GM12875 (cell line): ENCODE data around the gene PATL1.
"Not testable (repeated sequence)": the region's sequence is repeated elsewhere in the genome, so short reads cannot be mapped to it uniquely, and the experiment has no call there.

Experiments used
- H3K4me3 ChIP-seq: one replicate; pipeline ENCODE4 v1.5.1; 2011; ENCODE audit warnings: low read depth, low read length, control low read depth
- TF ChIP-seq, protein P1 (sequence below): IDR thresholded peaks from 2 replicates; pipeline ENCODE4 v1.5.1; 2011; ENCODE audit warnings: low read depth, mild to moderate bottlenecking, control low read depth, inconsistent platforms, low read length, moderate library complexity, borderline replicate concordance; ENCODE audit not compliant: insufficient read depth

The PATL1 gene

DNA sequence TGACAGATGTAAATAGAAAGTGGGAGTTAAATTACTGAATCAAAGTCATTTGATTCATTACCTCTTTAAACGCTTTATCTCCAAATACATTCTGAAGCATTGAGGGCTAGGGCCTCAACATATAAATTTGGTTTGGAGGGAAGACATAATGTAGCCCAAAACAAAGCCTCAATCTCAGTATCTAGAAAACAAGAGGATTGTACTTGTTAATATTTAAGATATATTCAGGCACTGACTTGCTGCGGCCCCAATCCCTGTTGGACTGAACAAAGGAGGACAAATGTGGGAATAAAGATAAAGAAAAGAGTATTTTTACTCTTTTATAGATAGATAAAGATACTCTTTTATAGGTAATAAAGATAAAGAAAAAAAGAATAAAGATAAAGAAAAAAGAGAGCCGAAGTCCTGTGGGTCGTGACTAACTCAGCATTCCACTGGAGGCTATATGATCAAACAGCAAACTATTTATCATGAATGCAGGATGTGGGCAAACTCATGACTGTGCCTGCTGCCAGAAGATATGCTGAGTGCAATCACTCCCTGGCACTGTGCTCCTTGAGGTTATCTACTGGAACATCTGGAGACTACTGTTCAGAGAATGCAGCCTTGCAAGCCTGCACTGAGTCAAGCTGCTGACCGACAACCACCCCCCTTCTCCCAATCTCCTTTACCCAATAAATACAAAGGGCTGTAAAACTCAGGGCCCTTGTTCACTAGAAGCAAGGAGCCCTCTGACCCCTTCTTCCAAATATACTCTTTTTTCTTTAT, 37.9 kb upstream of the PATL1 start:
- H3K4me3 ChIP-seq, result no peak overlapping the region
- TF ChIP-seq, protein P1, sequence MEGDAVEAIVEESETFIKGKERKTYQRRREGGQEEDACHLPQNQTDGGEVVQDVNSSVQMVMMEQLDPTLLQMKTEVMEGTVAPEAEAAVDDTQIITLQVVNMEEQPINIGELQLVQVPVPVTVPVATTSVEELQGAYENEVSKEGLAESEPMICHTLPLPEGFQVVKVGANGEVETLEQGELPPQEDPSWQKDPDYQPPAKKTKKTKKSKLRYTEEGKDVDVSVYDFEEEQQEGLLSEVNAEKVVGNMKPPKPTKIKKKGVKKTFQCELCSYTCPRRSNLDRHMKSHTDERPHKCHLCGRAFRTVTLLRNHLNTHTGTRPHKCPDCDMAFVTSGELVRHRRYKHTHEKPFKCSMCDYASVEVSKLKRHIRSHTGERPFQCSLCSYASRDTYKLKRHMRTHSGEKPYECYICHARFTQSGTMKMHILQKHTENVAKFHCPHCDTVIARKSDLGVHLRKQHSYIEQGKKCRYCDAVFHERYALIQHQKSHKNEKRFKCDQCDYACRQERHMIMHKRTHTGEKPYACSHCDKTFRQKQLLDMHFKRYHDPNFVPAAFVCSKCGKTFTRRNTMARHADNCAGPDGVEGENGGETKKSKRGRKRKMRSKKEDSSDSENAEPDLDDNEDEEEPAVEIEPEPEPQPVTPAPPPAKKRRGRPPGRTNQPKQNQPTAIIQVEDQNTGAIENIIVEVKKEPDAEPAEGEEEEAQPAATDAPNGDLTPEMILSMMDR, result no peak

DNA sequence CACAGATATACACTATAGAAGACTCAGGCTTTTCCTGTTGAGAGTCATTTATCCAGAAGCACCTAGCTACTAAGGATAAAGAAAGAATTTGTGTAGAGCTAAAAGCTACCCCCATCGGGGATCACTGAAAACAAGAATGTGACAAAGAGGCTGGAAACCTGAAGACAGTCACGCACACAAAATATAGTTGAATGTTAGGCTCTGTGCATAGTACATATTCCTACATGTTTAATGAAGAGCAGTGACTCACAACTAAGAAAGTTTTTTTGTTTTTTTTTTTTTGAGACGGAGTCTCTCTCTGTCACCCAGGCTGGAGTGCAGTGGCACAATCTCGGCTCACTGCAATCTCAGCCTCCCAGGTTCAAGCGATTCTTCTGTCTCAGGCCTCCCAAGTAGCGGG, 36.5 kb upstream of the PATL1 start:
- no peak overlapping the region for H3K4me3 ChIP-seq
- TF ChIP-seq, protein P1, result no peak

DNA sequence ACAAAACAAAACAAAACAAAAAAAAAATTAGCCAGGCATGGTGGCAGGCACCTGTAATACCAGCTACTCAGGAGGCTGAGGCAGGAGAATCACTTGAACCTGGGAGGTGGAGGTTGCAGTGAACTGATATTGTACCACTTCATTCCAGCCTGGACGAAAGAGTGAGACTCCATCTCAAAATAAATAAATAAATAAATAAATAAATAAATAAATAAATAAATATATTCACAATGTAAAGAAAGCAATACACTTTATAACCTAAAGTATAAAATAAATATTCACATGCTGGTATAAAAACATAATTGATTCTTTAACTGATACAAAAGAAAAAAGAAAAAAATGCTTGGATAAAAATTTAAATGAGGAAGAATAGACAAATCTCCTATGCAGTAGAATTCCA, 34.7 kb upstream of the PATL1 start:
- H3K4me3 ChIP-seq, result not testable (repeated sequence)

DNA sequence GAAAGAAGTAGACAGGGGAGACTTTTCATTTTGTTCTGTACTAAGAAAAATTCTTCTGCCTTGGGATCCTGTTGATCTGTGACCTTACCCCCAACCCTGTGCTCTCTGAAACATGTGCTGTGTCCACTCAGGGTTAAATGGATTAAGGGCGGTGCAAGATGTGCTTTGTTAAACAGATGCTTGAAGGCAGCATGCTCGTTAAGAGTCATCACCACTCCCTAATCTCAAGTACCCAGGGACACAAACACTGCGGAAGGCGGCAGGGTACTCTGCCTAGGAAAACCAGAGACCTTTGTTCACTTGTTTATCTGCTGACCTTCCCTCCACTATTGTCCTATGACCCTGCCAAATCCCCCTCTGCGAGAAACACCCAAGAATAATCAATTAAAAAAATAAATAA, 31.3 kb upstream of the PATL1 start:
- not testable (repeated sequence) for H3K4me3 ChIP-seq

DNA sequence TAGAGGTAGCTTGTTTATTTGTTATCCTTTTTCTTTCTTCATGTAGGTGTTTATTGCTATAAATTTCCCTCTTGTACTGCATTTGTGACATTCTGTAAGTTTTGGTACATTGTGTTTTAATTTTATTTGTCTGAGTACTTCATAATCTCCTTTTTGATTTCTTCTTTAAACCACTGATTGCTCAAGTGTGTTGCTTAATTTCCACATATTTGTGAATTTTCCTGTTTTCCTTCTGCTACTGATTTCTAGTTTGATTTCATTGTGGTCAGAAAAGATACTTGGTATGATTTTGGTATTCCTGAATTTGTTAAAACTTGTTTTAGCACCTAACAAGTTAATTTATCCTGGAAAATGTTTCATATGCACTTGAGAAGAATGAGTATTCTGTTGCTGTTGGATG, 29.7 kb upstream of the PATL1 start:
- no peak overlapping the region for H3K4me3 ChIP-seq
- TF ChIP-seq, protein P1, result no peak

DNA sequence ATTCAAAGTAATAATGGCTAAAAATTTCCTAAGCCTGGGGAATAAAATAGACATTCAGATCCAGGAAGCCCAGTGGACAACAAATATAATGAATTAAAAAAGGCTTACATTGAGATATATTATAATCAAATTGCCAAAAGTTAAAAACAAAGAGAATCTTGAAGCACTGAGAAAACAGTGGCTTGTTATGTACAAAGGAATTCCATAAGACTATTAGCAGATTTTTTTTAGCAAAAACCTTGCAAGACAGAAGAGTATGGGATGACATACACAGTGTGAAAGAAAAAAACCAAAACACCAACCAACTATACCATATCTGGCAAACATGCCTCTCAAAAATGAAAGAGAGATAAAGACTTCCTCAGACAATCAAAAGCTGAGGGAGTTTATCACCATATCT, 24.1 kb upstream of the PATL1 start:
- TF ChIP-seq, protein P1, result no peak
- H3K4me3 ChIP-seq, result no peak overlapping the region

DNA sequence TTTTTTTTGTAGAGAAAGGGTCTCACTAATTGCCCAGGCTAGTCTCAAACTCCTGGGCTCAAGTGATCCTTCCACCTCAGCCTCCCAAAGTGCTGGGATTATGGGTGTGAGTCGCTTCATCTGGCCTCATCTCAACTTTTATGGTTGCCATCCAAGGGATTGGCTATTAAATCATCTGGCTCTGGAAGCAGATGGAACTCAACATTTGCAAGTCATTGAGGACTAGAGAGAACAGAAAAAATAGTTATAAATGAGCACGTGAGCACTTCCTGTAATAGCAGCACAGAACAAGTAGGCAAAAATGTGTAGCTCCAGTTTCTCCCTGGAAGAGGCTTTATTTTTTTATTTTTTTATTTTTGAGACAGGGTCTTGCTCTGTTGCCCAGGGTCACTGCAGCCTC, 22.3 kb upstream of the PATL1 start:
- TF ChIP-seq, protein P1, result no peak
- no peak overlapping the region for H3K4me3 ChIP-seq

DNA sequence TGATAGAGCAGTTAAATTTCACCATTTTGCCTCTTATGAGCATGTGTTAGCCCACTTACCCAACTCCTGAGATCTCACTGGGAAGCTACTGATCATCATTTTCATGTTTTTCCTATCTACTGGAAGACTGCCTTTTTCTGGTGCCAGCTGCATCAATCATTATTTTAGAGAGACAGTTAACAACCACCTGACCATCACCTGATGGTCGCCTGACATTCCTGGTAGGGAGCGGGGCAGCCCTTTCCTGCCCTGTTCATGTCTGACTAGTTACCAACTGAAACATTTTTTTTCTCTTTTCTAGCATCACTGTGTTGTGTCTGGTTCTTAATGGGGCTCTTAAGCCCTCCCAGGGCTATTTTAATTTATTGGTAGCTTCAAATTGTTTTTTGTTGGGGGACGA, 20.2 kb upstream of the PATL1 start:
- TF ChIP-seq, protein P1, result no peak
- H3K4me3 ChIP-seq, result no peak overlapping the region

DNA sequence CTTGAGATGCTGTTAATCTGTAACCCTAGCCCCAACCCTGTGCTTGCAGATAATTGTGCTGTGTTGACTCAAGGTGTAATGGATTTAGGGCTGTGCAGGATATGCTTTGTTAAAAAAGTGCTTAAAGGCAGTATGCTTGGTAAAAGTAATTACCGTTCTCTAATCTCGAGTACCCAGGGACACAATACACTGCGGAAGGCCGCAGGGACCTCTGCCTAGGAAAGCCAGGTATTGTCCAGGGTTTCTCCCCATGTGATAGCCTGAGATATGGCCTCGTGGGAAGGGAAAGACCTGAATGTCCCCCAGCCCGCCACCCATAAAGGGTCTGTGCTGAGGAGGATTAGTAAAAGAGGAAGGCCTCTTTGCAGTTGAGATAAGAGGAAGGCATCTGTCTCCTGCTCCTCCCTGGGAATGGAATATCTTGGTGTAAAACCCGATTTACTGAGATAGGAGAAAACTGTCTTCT, 12.5 kb upstream of the PATL1 start:
- not testable (repeated sequence) for H3K4me3 ChIP-seq
